HL-60/S4 treated with phorbol 12-myristate 13-acetate at 8.2 ng/mL for 4 days and 3 days (cell line): ENCODE measurements around the gene SLC38A1.

ENCODE experiments used
- in situ Hi-C: fragments of 300-500 bp; cut with MboI; formaldehyde crosslinking; loops from 2 replicates; pipeline ENCODE4 v1.15.0; 2022; ENCODE audit warnings: low sequenced_read_pairs

Gene SLC38A1

GRCh38 chr12:46144433-46144832 lies 124.4 kb downstream of the SLC38A1 start:
- in situ Hi-C loops, result no loop called here

- in situ Hi-C loops, result no loop called here
Observed at GRCh38 chr12:46136249-46136648, 132.6 kb downstream of the SLC38A1 start.

GRCh38 chr12:46135750-46136149 lies 133.1 kb downstream of the SLC38A1 start:
- in situ Hi-C loops, result no loop called here

GRCh38 chr12:46134852-46135251 lies 134.0 kb downstream of the SLC38A1 start:
- in situ Hi-C loops, result no loop called here

- in situ Hi-C loops, result no loop called here
Observed at GRCh38 chr12:46134205-46134811, 134.5 kb downstream of the SLC38A1 start.

- in situ Hi-C loops, result no loop called here
Observed at GRCh38 chr12:46133751-46134150, 135.1 kb downstream of the SLC38A1 start.
